A549 (cell line): Measurements from ENCODE around the gene SOX12. TPM values are rescaled to one million over a fixed set of nuclear protein-coding genes. Genes with fewer than 3 reads are reported as not detected.

ENCODE experiments used
- ATAC-seq, 2 experiments: fragments of 200-7000 bp in 1 of 2; fragments of >200 bp in 1 of 2; cut with Nextera tagmentation in 1 of 2; cut with Tn5 transposase in 1 of 2; 3 replicates each; pipeline versions ENCODE4 v1.8.0 to v1.9.1; 2018 to 2020; ENCODE audit warnings: mild to moderate bottlenecking in 1 of 2, moderate library complexity in 1 of 2
- CTCF ChIA-PET: fragments of 300-600 bp; sonication (Branson Sonifier 250); formaldehyde crosslinking; extraction: SDS; loops from one replicate; lab custom pipeline; 2021; ENCODE audit warnings: antibody characterized with exemption, inconsistent platforms; lab: Yijun Ruan, JAX
- POLR2A ChIA-PET: fragments of 350-600 bp; formaldehyde crosslinking; extraction: SDS; loops from one replicate; lab custom pipeline; 2021; ENCODE audit warnings: antibody characterized with exemption, inconsistent platforms; lab: Yijun Ruan, JAX
- DNase-seq, 2 experiments: peaks; one replicate each; pipeline versions ENCODE4 v3.0.0 to v3.0.0-alpha.2; 2011 to 2016; ENCODE audit warnings: low read depth in 1 of 2, low spot score in 1 of 2
- FAIRE-seq: peaks from 2 replicates; lab custom pipeline; 2011; peaks lifted over from hg19 to GRCh38; lab: Jason Lieb, UNC
- H3K27ac ChIP-seq, 2 experiments: fragments of >200 bp; sonication (Bioruptor Twin); formaldehyde crosslinking; 3 replicates each; pipeline ENCODE4 v1.5.1; 2016 to 2017
- H3K4me1 ChIP-seq: fragments of >200 bp; sonication (Bioruptor Twin); formaldehyde crosslinking; 3 replicates; pipeline ENCODE4 v1.6.1; 2016
- H3K4me2 ChIP-seq: fragments of >200 bp; sonication (Bioruptor Twin); formaldehyde crosslinking; 3 replicates; pipeline ENCODE4 v1.6.1; 2016
- H3K4me3 ChIP-seq: fragments of >200 bp; sonication (Bioruptor Twin); formaldehyde crosslinking; 3 replicates; pipeline ENCODE4 v1.5.1; 2016
- H3K9me3 ChIP-seq: fragments of >200 bp; sonication (Bioruptor Twin); formaldehyde crosslinking; 3 replicates; pipeline ENCODE4 v1.6.1; 2016
- ATOH8 ChIP-seq: fragments of 250-450 bp; sonication (Bioruptor Pico); IDR thresholded peaks from 2 replicates; pipeline ENCODE4 v1.5.0; 2020; ENCODE audit warnings: low read depth, mild to moderate bottlenecking, moderate library complexity
- CEBPB ChIP-seq, 2 experiments: fragments of >200 bp in 1 of 2; sonication (Bioruptor Twin) in 1 of 2; formaldehyde crosslinking in 1 of 2; IDR thresholded peaks; 2 replicates each; pipeline ENCODE4 v1.6.1; 2012 to 2016
- CHD2 ChIP-seq: fragments of 150-350 bp; IDR thresholded peaks from 2 replicates; pipeline ENCODE4 v1.6.1; 2014; ENCODE audit warnings: low read length; ENCODE audit not compliant: partially characterized antibody
- FOSB ChIP-seq: fragments of 250-450 bp; sonication (Bioruptor Pico); IDR thresholded peaks from 2 replicates; pipeline ENCODE4 v1.5.0; 2020; ENCODE audit warnings: mild to moderate bottlenecking, moderate library complexity
- FOSL2 ChIP-seq, 2 experiments: fragments of 450-650 bp in 1 of 2; fragments of >200 bp in 1 of 2; sonication (Bioruptor Twin) in 1 of 2; formaldehyde crosslinking; IDR thresholded peaks; 2 replicates each; pipeline versions ENCODE4 v1.5.0 to v1.6.1; 2016 to 2020; ENCODE audit warnings: mild to moderate bottlenecking in 1 of 2, moderate library complexity in 1 of 2
- FOXS1 ChIP-seq: fragments of 250-450 bp; sonication (Bioruptor Pico); IDR thresholded peaks from 2 replicates; pipeline ENCODE4 v1.5.0; 2020; ENCODE audit warnings: mild to moderate bottlenecking, moderate library complexity
- GATA3 ChIP-seq: IDR thresholded peaks from 2 replicates; pipeline ENCODE4 v1.6.1; 2012; ENCODE audit warnings: borderline replicate concordance
- HES2 ChIP-seq: fragments of >200 bp; sonication (Bioruptor Twin); formaldehyde crosslinking; IDR thresholded peaks from 2 replicates; pipeline ENCODE4 v1.6.1; 2016
- JUN ChIP-seq, 2 experiments: fragments of >200 bp; sonication (Bioruptor Twin); formaldehyde crosslinking; IDR thresholded peaks; 2 replicates in 1 of 2; 3 replicates in 1 of 2; pipeline ENCODE4 v1.6.1; 2016 to 2017
- JUNB ChIP-seq: fragments of >200 bp; sonication (Bioruptor Twin); formaldehyde crosslinking; IDR thresholded peaks from 2 replicates; pipeline ENCODE4 v1.6.1; 2016
- MAX ChIP-seq: IDR thresholded peaks from 2 replicates; pipeline ENCODE4 v1.6.1; 2012
- PHF8 ChIP-seq: fragments of 200-600 bp; sonication (generic); IDR thresholded peaks from 2 replicates; pipeline ENCODE4 v1.6.1; 2016; ENCODE audit warnings: low read depth, mild to moderate bottlenecking, antibody characterized with exemption, moderate library complexity, borderline replicate concordance
- POLR2A ChIP-seq: IDR thresholded peaks from 2 replicates; pipeline ENCODE4 v1.6.1; 2012; ENCODE audit warnings: mild to moderate bottlenecking, low read length
- RNF2 ChIP-seq: fragments of 200-600 bp; sonication (generic); IDR thresholded peaks from 2 replicates; pipeline ENCODE4 v1.6.1; 2016; ENCODE audit warnings: low read depth, mild to moderate bottlenecking, antibody characterized with exemption, moderate library complexity, borderline replicate concordance
- SMC3 ChIP-seq: fragments of >200 bp; sonication (Bioruptor Twin); formaldehyde crosslinking; IDR thresholded peaks from 3 replicates; pipeline ENCODE4 v1.6.1; 2018; ENCODE audit warnings: inconsistent platforms
- SREBF2 ChIP-seq: fragments of 450-650 bp; IDR thresholded peaks from 2 replicates; pipeline ENCODE4 v1.6.1; 2014; ENCODE audit warnings: mild to moderate bottlenecking, moderate library complexity
- TP53 ChIP-seq: fragments of 250-450 bp; sonication (Bioruptor Pico); IDR thresholded peaks from 2 replicates; pipeline ENCODE4 v1.5.0; 2021; ENCODE audit warnings: mild to moderate bottlenecking, moderate library complexity
- USF2 ChIP-seq: fragments of 450-650 bp; IDR thresholded peaks from 2 replicates; pipeline ENCODE4 v1.6.1; 2014; ENCODE audit warnings: antibody characterized with exemption
- ZC3H11A ChIP-seq: fragments of 450-650 bp; IDR thresholded peaks from 2 replicates; pipeline ENCODE4 v1.6.1; 2014; ENCODE audit warnings: antibody characterized with exemption, mild to moderate bottlenecking
- ZNF302 ChIP-seq: fragments of 250-450 bp; sonication (Bioruptor Pico); IDR thresholded peaks from 2 replicates; pipeline ENCODE4 v1.9.0; 2021; ENCODE audit warnings: inconsistent platforms, mild to moderate bottlenecking, moderate library complexity
- ZSCAN20 ChIP-seq: fragments of 250-450 bp; sonication (Bioruptor Pico); IDR thresholded peaks from 2 replicates; pipeline ENCODE4 v1.8.0; 2022; ENCODE audit warnings: mild to moderate bottlenecking, moderate library complexity
- WGBS: methylation state at CpG from one replicate; pipeline ENCODE4 v1.1.6; 2017; ENCODE audit errors: missing lambda C conversion rate; 5-methylcytosine and 5-hydroxymethylcytosine counted together
- polyA plus RNA-seq, 4 experiments: library from polyadenylated mRNA; depleted of rRNA in 3 of 4; stranded (reverse); fragments of >200 nt; fragmentation: RNase III in 1 of 4; extraction: RNeasy Plus Mini Kit Qiagen cat#74134 plus additional on column Dnase treatment in 1 of 4; gene quantifications; 2 replicates in 3 of 4; 3 replicates in 1 of 4; pipeline ENCODE4 v1.2.3, GENCODE V29; 2011 to 2017

SOX12 gene
- polyA plus RNA-seq, 2 of the 4 experiments (the other 2 are of a cell fraction), result 7.0 to 29.2 TPM

- DNase-seq (peak; percentile 59 to 83), FAIRE-seq (peak; percentile 18), ATAC-seq (peak; percentile 53 to 58)
- ChIA-PET CTCF (interaction anchor here (1.0 to 11.0 kb wide), 3 partner anchors 11 to 55 kb away, joined by 4 to 111 read pairs (median 5); no protein-coding TSS in a partner anchor), POLR2A (interaction anchor here (0.7 to 6.0 kb wide), 5 partner anchors 11 to 48 kb away, joined by 3 to 69 read pairs (median 3); partner anchors contain the start of gene SOX12)
- WGBS, result 2% methylated on average over 53 of the region's 75 CpGs
- peak; percentile 49; the same call in 1 of the 2 replicates for TF ChIP-seq RNF2
- TF ChIP-seq PHF8, result peak; percentile 63
- peak; percentile 50; the same call in 1 of the 2 replicates for TF ChIP-seq MAX
- TF ChIP-seq POLR2A, result peak; percentile 54; the same call in 1 of the 2 replicates
- no peak for TF ChIP-seq FOXS1
- TF ChIP-seq ATOH8 (CRISPR knock-in tag), result 0 out of 2 replicates have a peak, but pooled peaks have one; percentile 32
- TF ChIP-seq JUN (IDR thresholded peaks at IDR 0.05), result peak in 1 of 2 experiments; percentile 43; a peak in 2 of 5 replicates
- no peak for TF ChIP-seq CHD2
- Histone ChIP-seq H3K27ac (peak overlapping the region; percentile 95 to 97), H3K4me3 (peak overlapping the region; percentile 75), H3K9me3 (no peaks in the 10 kb centered on the region), H3K4me2 (peak overlapping the region; percentile 84), H3K4me1 (peaks cover 33% of the 10 kb centered on the region)
These were observed 27.2 kb upstream of the SOX12 start for GRCh38 chr20:297925-298775.

GRCh38 chr20:298776-299391 lies 26.5 kb upstream of the SOX12 start:
- Histone ChIP-seq H3K4me3 (peak overlapping the region; percentile 75), H3K27ac (peak overlapping the region; percentile 95 to 97), H3K4me1 (peaks cover 33% of the 10 kb centered on the region), H3K9me3 (no peaks in the 10 kb centered on the region), H3K4me2 (peak overlapping the region; percentile 84)
- TF ChIP-seq FOSB (CRISPR knock-in tag), result no peak
- TF ChIP-seq MAX, result peak; percentile 1; the same call in 1 of the 2 replicates
- no peak for TF ChIP-seq SREBF2
- FAIRE-seq (no peak), DNase-seq (no peak), ATAC-seq (no peak)
- WGBS, result 30% methylated on average over 13 of the region's 15 CpGs
- ChIA-PET CTCF (interaction anchor here (1.0 to 11.0 kb wide), 3 partner anchors 10 to 55 kb away, joined by 4 to 111 read pairs (median 5); no protein-coding TSS in a partner anchor), POLR2A (interaction anchor here (0.6 to 6.0 kb wide), 5 partner anchors 10 to 47 kb away, joined by 3 to 69 read pairs (median 4); partner anchors contain the start of gene SOX12)

GRCh38 chr20:300345-300990 lies 24.9 kb upstream of the SOX12 start:
- Histone ChIP-seq H3K9me3 (no peaks in the 10 kb centered on the region), H3K4me2 (peak overlapping the region; percentile 84), H3K4me1 (peaks cover 33% of the 10 kb centered on the region), H3K4me3 (peak overlapping the region; percentile 75; the same call in 1 of the 3 replicates), H3K27ac (peak overlapping the region in 1 of 2 experiments; percentile 45; a peak in 3 of 6 replicates)
- ChIA-PET CTCF (interaction anchor here (1.2 to 11.0 kb wide), 5 partner anchors 9 to 130 kb away, joined by 4 to 111 read pairs (median 5); no protein-coding TSS in a partner anchor), POLR2A (interaction anchor here (0.9 to 6.0 kb wide), 2 partner anchors 24 to 31 kb away, joined by 4 to 69 read pairs; partner anchors contain the start of gene SOX12)
- no peak for ATAC-seq
- 74% methylated on average over 10 of the region's 10 CpGs for WGBS
- FAIRE-seq, result no peak
- no peak for DNase-seq
- no peak for TF ChIP-seq HES2
- TF ChIP-seq TP53 (CRISPR knock-in tag), result no peak
- no peak for TF ChIP-seq FOSB (CRISPR knock-in tag)
- TF ChIP-seq PHF8, result no peak
- no peak for TF ChIP-seq ZC3H11A
- no peak for TF ChIP-seq SREBF2
- no peak for TF ChIP-seq ZSCAN20 (CRISPR knock-in tag)
- TF ChIP-seq JUN (IDR thresholded peaks at IDR 0.05), result no peak
- no peak for TF ChIP-seq USF2
- TF ChIP-seq JUNB, result no peak
- TF ChIP-seq CEBPB (IDR thresholded peaks at IDR 0.05), result no peak
- TF ChIP-seq POLR2A, result no peak
- TF ChIP-seq ZNF302 (CRISPR knock-in tag), result no peak
- no peak for TF ChIP-seq FOSL2 (IDR thresholded peaks at IDR 0.05)
- TF ChIP-seq FOSL2 (CRISPR knock-in tag; IDR thresholded peaks at IDR 0.05), result no peak
- TF ChIP-seq ATOH8 (CRISPR knock-in tag), result no peak
- no peak for TF ChIP-seq SMC3
- TF ChIP-seq MAX, result no peak
- TF ChIP-seq GATA3, result no peak
